GM21390 (cell line): ENCODE results near the gene CADM2.

ENCODE experiments used
- ATAC-seq: cut with Tn5 transposase; IDR thresholded peaks from one replicate; pipeline ENCODE4 v1.9.1; 2021; ENCODE audit not compliant: unreplicated experiment

The CADM2 gene

DNA sequence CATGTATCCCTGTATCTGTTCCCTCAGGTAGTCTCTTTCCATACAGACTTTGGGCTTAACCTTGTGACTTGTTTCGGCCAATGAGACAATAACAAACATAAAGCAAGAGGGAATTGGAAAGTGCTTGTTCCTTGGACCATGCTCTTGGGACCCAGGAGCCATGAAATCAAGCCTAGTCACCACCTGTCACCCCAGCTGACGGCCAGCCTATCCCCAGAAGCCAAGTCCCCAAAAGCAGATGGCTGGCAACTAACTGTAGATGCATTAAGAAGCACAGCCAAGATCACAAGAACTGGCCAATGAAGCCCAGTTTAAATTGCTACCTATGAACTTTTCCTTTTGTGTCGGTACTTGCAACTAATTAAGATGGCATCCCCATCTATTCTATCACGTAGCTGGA is 822.0 kb downstream of the CADM2 start:
- ATAC-seq: no peak

DNA sequence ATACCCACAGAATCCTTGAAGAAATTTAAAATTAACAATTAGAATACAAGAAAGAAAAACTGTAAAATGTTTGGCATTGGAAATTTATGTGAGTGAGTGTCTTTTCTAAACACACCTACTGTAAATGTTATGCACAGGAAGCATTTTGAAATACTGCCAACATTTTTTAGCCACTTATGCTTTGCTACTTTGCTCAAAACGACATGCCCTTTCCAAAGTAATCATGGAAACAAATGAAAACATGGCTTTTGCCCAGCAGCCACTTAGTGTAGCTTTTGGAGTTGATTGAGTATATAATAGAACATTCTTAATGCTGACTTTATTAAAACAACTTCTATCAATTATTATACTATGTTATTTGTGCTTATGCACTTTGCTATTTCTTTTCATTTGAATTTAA is 823.0 kb downstream of the CADM2 start:
- ATAC-seq: no peak

DNA sequence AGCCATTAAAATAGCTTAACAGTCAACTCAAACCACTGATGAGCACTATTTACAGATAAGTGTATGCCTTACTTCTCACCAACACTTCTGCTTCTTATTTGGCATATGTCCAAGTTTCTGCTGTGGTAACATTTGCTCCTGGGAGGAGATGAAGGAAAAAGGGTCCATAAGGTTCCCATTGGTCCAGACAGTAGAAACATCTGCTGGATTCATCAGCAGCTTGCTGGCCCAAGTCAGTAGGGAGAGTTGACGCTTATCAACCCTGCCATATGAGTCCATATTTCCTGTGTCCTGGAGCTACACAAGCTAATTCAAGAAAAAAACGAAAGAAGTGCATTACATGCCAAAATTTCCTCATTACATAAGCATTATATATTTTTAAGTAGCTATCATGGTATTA is 824.5 kb downstream of the CADM2 start:
- no peak for ATAC-seq

DNA sequence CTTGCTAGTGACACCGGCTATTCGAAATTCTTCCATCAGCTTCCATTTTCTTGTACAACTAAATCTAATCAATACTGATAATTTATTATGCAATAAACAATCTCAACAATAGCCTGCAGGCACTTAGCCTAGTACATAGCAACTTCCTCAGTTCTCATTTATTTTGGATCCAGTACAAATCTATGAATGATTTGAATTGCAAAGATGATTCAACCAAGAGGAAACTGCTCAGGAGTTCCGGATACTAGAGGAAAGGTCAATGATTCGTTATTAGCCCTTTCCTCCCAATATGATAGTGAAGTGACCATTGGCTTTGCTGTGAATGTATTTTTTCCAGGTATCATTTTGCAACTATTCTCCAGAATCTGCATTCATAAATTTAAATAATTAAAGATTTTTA is 827.0 kb downstream of the CADM2 start:
- no peak for ATAC-seq

DNA sequence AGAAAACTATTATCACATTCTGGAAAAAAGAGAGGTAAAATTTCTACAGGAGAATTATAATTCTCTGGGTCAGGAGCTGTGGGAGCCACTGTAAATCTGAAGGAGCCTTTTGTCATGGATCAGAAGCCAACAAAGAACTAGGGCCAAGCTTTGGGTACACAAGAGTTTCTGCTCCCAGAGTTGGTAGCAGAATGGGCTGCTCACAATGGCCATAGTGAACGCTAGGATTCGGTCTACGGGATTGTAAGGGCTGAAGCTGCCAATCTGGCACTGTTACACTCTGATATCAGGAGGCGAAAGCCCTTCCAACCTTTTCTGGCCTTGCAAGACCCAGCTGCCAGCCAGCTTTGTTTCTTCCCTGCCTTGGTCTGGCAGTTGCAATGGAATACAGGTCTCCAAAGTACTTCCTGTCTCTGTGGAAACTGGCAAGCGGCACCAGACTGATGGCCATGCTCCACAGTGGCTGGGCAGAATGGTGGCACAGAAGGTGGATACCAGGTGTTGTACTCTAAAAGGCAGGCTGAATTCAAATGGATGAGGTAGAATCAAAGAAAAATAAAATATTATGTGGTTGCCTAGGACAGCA is 831.7 kb downstream of the CADM2 start:
- ATAC-seq: no peak

DNA sequence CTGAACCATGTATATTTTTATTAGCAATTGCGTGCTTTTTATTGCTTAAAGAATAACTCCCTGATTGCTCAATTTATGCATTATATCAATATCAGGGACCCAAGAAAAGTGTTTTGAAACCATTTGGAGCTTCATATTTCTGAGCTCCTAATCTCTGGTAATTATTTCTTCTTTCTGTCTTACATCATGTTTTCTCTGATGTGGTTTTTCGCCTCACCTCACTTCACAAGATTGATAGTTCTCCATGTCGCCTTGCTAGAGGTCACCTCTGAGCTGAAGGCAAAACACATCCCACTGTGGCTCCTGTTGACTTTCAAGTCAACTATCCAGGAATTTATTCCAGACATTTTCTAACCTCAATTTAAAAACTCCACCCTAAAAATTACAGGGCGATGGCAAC is 837.4 kb downstream of the CADM2 start:
- no peak for ATAC-seq

DNA sequence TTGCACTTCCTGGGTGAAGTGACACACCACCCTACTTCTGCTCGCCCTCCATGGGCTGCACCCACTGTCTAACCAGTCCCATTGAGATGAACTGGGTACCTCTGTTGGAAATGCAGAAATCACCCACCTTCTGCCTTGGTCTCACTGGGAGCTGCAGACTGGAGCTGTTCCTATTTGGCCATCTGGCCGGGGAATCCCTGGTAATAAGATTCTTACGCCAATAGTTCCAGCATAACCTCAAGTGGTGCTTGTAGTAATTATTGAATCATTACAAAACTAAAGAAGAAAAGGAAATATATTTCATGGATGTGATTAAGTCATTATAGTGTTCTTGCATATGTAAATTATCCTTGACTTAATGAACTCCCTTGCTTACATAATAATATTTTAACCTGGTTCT is 841.9 kb downstream of the CADM2 start:
- no peak for ATAC-seq

DNA sequence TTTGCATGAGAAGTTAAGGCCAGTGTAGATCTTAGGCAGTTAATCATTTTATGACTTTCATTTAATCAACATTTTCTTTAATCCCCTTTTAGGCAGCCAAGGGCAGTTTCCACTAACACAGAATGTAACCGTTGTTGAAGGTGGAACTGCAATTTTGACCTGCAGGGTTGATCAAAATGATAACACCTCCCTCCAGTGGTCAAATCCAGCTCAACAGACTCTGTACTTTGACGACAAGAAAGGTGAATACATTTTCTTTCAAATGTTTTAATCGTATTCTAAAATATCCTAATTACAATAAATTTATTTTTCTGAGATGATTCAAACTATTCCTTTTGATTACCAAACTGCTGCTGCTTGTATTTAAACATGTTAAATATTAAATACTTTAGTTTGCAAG is 843.2 kb downstream of the CADM2 start:
- ATAC-seq: no peak

DNA sequence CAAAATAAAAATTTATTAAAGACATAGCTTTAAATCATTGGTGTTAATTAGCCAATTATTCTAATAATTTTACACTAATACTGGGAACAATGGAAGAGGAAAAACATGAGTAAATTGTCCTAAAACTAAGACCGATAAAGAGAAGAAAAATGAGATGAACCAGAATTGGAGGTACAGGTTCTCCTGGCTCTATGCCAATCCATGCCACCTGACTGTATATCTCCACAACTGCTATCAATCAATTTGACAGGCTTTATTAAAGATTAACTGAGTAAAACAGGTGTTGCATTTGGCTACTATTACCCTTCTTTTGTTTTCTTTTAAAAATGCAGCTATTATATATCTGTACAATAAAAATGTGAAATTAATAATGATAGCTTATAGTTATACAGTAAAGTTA is 850.0 kb downstream of the CADM2 start:
- no peak for ATAC-seq

DNA sequence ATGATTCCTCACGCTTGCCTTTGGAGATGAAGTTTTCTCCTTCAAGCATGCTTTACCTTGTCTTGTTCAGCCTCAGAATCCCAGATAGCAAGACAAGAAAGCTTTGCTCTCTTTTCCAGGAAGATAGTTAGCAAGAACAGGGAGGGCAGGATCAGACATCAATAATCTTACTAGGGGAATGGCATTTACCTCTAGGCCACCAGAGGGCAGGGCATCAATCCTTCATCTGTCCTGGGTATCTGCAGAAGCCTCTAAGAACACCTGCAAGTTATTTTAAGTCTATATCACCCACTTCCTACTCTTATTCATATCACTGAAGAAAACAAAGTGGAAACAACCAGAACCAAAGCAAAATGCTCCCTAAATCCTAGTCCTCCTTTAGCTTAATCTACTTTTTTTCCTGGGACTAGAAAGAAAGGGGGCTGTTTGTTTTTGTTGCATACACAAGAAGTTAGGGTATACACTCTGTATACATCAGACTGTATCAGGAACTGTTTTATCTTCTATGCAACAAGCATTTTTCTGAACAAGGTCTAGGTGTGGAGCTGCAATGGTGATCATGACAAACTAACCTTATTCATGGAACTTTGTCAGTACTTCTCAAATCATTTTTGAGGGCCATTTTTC is 862.5 kb downstream of the CADM2 start:
- no peak for ATAC-seq

DNA sequence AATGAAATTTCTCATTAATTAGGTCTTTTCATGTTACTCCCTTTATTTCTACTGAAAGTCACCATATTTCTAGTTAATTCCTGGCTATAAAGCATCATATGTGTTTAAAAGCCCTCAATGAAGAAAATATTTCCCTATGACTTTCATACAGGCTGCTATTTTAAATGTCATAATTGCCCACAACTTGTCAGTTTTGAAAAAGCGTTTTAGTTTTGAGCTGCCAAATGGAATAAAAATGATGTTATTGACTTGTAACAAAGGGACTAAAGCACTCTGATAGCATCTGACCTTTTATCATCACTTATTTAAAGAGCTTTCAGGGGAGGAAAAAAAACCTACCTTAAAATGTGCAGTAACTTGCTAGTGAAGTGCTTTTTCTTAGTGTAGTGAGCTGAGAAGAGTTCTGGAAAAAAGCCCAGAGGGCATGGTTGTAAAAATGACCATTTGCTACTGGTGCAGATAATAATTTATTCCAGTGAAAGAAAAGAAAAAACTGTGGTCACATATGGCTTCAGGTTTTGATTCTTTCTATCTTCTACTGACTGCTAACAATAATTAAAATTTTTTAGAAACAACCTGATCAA is 877.2 kb downstream of the CADM2 start:
- ATAC-seq: no peak

DNA sequence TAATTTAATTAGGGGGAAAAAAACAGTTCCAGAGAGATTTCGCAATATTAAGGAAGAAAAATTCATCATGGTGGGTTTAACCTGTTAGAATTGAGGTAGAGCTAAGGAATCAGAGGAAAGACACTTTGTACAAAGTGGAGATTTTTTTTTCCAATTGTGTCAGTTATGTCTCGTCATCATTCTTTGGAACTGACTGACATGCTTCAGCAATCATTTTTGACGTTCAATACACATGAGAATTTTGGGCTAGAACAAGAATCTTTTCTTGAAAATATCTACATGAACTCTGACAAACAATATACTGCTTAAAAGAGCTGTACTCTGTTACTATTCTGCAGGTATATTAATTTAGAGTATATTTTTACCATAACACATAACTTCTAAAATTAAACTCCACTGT is 878.6 kb downstream of the CADM2 start:
- no peak for ATAC-seq

DNA sequence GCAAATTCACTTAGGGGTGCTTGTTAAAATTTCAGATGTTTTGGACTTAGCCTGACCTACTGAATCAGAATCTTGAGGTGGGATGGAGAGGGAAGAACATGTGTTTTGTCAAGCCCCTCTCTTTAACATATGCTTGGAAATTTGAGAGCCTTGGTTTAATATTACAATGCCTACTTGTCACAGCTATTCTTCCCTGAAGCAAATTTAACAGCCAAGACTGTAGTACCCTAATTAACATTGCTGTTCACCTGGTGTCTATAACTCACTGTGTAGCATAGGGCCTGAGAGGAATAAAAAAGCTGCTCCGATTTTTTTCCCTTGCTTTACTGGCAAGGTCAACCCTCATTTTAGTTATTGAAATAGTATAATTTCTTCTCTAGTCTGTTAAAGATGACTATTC is 880.1 kb downstream of the CADM2 start:
- ATAC-seq: no peak

DNA sequence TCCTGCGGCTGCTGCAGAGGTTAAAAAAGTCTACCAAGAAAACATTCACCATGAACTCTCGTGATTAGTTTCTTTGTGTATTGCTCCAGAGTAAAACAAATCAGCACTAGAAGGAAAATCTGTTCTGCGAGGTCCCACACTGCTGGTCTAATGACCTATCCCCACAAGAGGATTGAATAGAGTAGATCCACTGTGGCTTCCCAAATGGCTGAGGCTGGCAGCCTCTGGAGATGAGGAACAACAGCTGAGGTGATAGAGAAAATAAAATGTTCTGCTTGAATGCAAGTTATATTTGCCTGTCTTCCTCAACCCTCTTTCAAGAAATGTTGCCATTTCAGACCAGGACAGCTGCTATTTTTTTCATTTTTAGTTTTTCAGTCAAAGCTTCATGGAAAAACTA is 883.3 kb downstream of the CADM2 start:
- ATAC-seq: no peak

DNA sequence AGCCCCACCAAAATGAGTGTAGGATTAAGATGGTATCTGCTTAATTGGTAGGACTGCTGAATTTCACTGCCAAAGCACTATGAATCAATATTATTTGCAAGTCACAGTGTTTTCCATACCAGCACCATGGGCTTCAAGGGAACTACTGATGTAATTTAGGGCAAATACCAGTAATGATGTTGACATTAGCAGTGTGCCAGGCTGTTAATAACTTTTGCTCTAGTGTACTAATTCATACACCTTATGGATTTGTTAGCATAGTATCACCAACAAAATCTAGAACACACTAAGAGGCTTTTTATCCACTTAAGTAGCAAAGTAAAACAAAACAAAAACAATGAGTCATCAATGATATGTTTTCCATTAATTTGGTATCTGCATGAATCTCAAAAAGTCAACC is 888.2 kb downstream of the CADM2 start:
- no peak for ATAC-seq

DNA sequence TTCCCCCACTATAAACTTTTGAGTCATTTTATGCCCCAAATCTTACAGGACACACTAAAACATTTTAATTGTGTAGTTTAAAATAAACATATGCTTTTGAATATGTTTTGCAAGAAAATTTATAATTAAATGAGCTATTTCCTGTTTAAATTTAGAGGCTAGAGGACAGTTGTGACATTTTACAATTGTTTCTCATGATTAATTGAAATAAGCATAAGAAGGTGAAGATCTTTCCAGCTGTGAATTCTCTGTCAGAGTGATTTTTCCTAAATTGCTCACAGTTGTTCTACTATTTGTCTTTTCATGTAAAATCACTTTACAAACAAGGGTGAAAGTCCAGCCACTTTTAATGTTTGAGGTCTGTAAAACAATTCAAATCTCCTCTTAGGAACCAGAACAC is 892.3 kb downstream of the CADM2 start:
- no peak for ATAC-seq

DNA sequence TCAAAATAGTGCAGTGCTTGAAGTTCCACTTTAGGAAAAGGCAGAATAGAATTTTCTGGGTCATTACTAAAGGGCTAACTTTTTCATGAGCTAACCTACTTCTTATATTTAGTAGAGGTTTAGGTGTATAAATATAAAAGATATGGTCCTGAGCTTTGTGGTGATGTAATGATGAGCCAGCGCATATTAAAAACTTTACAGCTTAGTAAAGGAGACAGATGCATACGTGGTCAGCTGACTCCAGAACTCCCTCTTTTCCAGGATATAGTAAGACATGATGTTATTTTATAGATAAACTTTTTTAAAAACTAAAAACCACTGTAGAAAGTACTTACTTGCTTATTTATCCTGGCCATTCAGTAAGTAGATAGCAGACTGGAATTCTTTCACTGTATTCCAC is 895.0 kb downstream of the CADM2 start:
- ATAC-seq: no peak

DNA sequence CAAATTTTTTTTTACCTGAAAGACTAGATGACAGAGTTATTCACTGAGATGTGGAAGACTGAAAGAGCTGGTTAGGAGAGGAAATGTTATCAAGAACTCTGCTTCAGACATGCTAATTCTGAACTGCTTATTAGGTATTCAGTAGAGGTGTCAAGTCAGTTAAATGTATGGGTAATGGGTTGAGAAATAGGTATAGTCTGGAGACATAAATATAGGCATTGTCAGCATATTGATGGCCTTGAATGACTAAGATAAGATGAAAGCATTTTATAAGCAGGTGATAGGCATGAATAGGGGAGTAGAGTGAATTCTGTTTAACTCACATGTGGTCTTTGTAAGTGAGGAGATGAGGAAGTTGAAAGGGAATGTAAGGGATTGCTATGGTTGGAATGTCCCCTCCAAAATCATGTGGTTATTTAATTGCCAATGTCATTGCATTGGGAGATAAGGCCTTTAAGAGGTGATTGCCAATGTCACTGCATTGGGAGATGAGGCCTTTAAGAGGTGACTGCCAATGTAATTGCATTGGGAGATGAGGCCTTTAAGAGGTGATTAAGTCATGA is 904.2 kb downstream of the CADM2 start:
- ATAC-seq: no peak

DNA sequence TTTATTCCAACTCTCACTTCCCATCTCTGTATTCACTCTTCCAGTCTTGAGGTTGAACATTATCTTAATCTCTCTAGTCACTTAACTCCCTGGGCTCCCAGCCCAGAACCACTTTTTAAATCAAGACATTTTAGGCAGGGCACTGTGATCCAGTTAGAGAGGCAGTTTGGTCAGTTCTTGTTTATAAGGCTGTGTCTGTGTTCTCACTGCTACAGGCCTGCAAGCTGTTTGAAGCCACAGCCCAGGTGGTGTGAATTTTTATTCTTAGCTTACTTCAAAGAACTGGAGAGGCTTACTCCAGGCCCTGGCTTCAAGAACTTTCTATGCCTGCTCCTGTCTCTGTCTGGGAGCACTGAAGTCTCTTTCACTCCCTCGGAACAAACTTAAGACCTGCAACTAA is 906.1 kb downstream of the CADM2 start:
- no peak for ATAC-seq

DNA sequence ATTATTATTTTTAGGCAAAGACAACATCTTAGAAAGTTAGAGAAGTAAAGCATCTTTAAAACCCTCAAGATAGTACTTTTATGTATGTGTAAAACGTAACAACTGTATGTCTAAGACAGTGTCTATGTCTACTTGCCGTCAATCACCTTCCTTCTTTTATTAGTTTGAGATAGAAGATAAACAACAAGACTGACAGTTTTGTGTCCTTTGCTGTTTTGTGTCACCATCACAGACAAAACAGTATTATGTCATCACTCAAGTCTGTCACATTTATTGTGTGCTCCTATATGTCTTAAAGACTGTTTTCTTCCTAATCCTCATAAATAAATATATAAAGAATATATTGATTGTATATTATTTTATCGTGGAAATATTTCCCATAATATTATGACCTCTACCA is 908.3 kb downstream of the CADM2 start:
- no peak for ATAC-seq

DNA sequence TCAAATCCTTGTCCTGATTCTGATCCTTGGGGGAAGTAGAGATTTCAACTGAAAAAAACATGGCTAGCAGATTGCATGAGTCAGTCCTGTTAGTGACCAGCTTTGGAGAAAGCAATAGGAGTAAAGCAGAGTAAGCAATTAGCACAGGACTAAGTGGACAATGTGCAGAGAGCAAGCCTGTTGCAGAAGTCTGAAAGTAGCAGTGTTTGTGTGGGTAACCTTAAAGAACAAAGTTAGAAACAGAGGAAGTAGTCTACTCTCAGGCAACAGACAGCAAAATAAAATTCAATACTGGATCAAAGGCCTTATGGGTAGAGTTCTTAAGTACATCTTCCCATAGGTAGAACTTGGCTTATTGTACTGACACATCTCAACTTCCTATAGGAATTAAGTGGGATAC is 916.8 kb downstream of the CADM2 start:
- ATAC-seq: no peak

DNA sequence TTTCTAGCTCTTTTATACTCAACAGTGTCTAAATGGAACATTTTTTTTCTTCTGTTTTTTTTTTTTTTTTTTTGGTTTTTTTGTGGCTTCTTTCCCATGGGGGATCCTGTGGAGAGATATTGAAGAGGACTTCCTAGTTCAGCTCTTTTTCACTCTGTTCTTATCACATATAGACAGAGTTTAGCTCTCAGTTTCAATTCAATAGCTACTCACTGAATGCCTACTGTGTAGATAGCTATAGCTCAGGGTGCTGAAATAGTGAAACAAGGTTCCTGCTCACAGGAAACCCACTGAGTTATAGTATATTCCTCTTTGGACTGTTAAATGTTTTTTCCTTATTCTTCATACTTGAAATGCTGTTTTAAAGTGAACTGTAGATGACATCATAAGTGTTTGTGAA is 918.8 kb downstream of the CADM2 start:
- ATAC-seq: no peak
